GM12891 (cell line): ENCODE measurements around the gene DESI2.

ENCODE experiments used
- POLR2A ChIP-seq: IDR thresholded peaks from 2 replicates; pipeline ENCODE4 v1.6.1; 2011; ENCODE audit warnings: low read depth, low read length, control low read depth
- POLR2AphosphoS5 ChIP-seq: IDR thresholded peaks from 2 replicates; pipeline ENCODE4 v1.6.1; 2011; ENCODE audit warnings: low read depth, low read length, control low read depth
- POU2F2 ChIP-seq: IDR thresholded peaks from 2 replicates; pipeline ENCODE4 v1.6.1; 2011; ENCODE audit warnings: low read depth, mild to moderate bottlenecking, control low read depth, low read length, moderate library complexity
- SPI1 ChIP-seq: IDR thresholded peaks from 2 replicates; pipeline ENCODE4 v1.6.1; 2011; ENCODE audit warnings: low read depth, low read length, control low read depth
- TAF1 ChIP-seq: IDR thresholded peaks from 2 replicates; pipeline ENCODE4 v1.6.1; 2011; ENCODE audit warnings: low read depth, low read length, control low read depth

- TF ChIP-seq TAF1 (no peak), POLR2A (no peak), POLR2AphosphoS5 (no peak), SPI1 (no peak), POU2F2 (no peak)
Observed at GRCh38 chr1:244672946-244673682, 20.2 kb downstream of the DESI2 start.
